AG09319 (cell line): ENCODE data around the gene CCDC185.
A peak's percentile ranks its signal among the peaks of the same experiment; 100 is the strongest.

Experiments
- DNase-seq: peaks from one replicate; pipeline ENCODE4 v3.0.0-alpha.2; 2010; ENCODE audit warnings: low read depth; ENCODE audit errors: extremely low read depth
- CTCF ChIP-seq: IDR thresholded peaks from 2 replicates; pipeline ENCODE4 v1.5.1; 2011; ENCODE audit warnings: low read depth, mild to moderate bottlenecking, inconsistent platforms, low read length, moderate library complexity

CCDC185 gene

GRCh38 chr1:223421025-223421424, 27.8 kb downstream of the CCDC185 start:
- no peak for TF ChIP-seq CTCF

GRCh38 chr1:223421676-223422075, 28.5 kb downstream of the CCDC185 start:
- no peak for TF ChIP-seq CTCF
- DNase-seq: no peak

More at GRCh38 chr1:223421025-223421424, 27.8 kb downstream of the CCDC185 start:
- no peak for DNase-seq

GRCh38 chr1:223422911-223423310, 29.7 kb downstream of the CCDC185 start:
- no peak for DNase-seq
- TF ChIP-seq CTCF: no peak

- no peak for TF ChIP-seq CTCF
- no peak for DNase-seq
These were observed 30.5 kb downstream of the CCDC185 start for GRCh38 chr1:223423641-223424233.

GRCh38 chr1:223425550-223425949, 32.3 kb downstream of the CCDC185 start:
- DNase-seq: peak; percentile 19
- no peak for TF ChIP-seq CTCF

- DNase-seq: no peak
- TF ChIP-seq CTCF: no peak
These were observed 33.7 kb downstream of the CCDC185 start for GRCh38 chr1:223426936-223427335.

- no peak; the same call in 1 of the 2 replicates for TF ChIP-seq CTCF
- DNase-seq: peak; percentile 27
These were observed 36.1 kb downstream of the CCDC185 start for GRCh38 chr1:223429313-223429731.
